ENCODE measurements around the gene C2CD4A.

The C2CD4A gene

GRCh38 chr15:62060113-62060895 lies 6.5 kb upstream of the C2CD4A start, which contains the start of gene VPS13C:
Gene VPS13C, minus strand, starts transcription at chr15:62060447. Its CDS starts 73 bp downstream, at chr15:62060374.
- DNase-seq: peak; percentile 90

GRCh38 chr15:62060896-62061280 lies 5.9 kb upstream of the C2CD4A start:
- no peak for DNase-seq

- DNase-seq: no peak
These were observed 2.7 kb upstream of the C2CD4A start for GRCh38 chr15:62063825-62064635.

- peak; percentile 54 for DNase-seq
These were observed 769 bp downstream of the C2CD4A start for GRCh38 chr15:62067448-62068044.

- peak; percentile 55 for DNase-seq
These were observed 1.5 kb downstream of the C2CD4A start for GRCh38 chr15:62068071-62068809.

GRCh38 chr15:62068810-62069167 lies 2.0 kb downstream of the C2CD4A start:
- no peak for DNase-seq

GRCh38 chr15:62069551-62069950 lies 2.8 kb downstream of the C2CD4A start:
- DNase-seq: no peak

- DNase-seq: no peak
These were observed 5.0 kb downstream of the C2CD4A start for GRCh38 chr15:62071711-62072308.

GRCh38 chr15:62075595-62076277 lies 9.0 kb downstream of the C2CD4A start:
- no peak for DNase-seq

- DNase-seq: no peak
These were observed 12.8 kb downstream of the C2CD4A start for GRCh38 chr15:62079594-62079993.

- DNase-seq: no peak
These were observed 16.7 kb downstream of the C2CD4A start for GRCh38 chr15:62083194-62084154.

- no peak for DNase-seq
These were observed 19.0 kb downstream of the C2CD4A start for GRCh38 chr15:62085740-62086139.

GRCh38 chr15:62087671-62088352 lies 21.0 kb downstream of the C2CD4A start:
- DNase-seq: no peak

- DNase-seq: no peak
These were observed 21.5 kb downstream of the C2CD4A start for GRCh38 chr15:62088353-62088693.

- DNase-seq: no peak
These were observed 22.8 kb downstream of the C2CD4A start for GRCh38 chr15:62089616-62090015.

GRCh38 chr15:62090988-62091387 lies 24.2 kb downstream of the C2CD4A start:
- no peak for DNase-seq

- DNase-seq: no peak
These were observed 27.0 kb downstream of the C2CD4A start for GRCh38 chr15:62093809-62094208.

- DNase-seq: no peak
These were observed 27.6 kb downstream of the C2CD4A start for GRCh38 chr15:62094388-62094787.

GRCh38 chr15:62099094-62099601 lies 32.4 kb downstream of the C2CD4A start:
- no peak for DNase-seq

GRCh38 chr15:62103431-62103830 lies 36.7 kb downstream of the C2CD4A start:
- no peak for DNase-seq

All from activated CD4-positive, CD25-positive, alpha-beta regulatory T cell treated with anti-CD3 and anti-CD28 coated beads, Interleukin-2, amount 50 U/mL, for 72 hours (primary cell).